Measurements from ENCODE around the gene AFMID.

GRCh38 chr17:78180508-78180907 lies 6.7 kb upstream of the AFMID start:
- TF ChIP-seq, protein P1, sequence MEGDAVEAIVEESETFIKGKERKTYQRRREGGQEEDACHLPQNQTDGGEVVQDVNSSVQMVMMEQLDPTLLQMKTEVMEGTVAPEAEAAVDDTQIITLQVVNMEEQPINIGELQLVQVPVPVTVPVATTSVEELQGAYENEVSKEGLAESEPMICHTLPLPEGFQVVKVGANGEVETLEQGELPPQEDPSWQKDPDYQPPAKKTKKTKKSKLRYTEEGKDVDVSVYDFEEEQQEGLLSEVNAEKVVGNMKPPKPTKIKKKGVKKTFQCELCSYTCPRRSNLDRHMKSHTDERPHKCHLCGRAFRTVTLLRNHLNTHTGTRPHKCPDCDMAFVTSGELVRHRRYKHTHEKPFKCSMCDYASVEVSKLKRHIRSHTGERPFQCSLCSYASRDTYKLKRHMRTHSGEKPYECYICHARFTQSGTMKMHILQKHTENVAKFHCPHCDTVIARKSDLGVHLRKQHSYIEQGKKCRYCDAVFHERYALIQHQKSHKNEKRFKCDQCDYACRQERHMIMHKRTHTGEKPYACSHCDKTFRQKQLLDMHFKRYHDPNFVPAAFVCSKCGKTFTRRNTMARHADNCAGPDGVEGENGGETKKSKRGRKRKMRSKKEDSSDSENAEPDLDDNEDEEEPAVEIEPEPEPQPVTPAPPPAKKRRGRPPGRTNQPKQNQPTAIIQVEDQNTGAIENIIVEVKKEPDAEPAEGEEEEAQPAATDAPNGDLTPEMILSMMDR (conservative IDR thresholded peaks at IDR 0.05 in 1 of 2, IDR thresholded peaks at IDR 0.05 in 1 of 2; ENCODE audit: extremely low read depth in 1 of 2, insufficient read depth in 1 of 2, low read depth in 1 of 2, low read length in 2 of 2), result no peak
- no peak for TF ChIP-seq EZH2 (IDR thresholded peaks at IDR 0.05; ENCODE audit: borderline replicate concordance, low read length)
